Chondrocyte (in vitro differentiated cells): Measurements from ENCODE around the gene HPCAL1. TPM values are rescaled to one million over a fixed set of nuclear protein-coding genes. Genes with fewer than 3 reads are reported as not detected.

Experiments
- DNase-seq: peaks from one replicate; pipeline ENCODE4 v3.0.0; 2021; ENCODE audit warnings: mixed read lengths, low spot score
- H3K27ac Mint-ChIP-seq: one replicate; pipeline ENCODE4 v1.8.0; 2021; ENCODE audit warnings: mild to moderate bottlenecking, moderate library complexity, mixed read lengths; ENCODE audit not compliant: unreplicated experiment
- H3K27me3 Mint-ChIP-seq: 2 replicates; pipeline ENCODE4 v1.8.0; 2021; ENCODE audit warnings: low read depth, mixed read lengths
- H3K36me3 Mint-ChIP-seq: 2 replicates; pipeline ENCODE4 v1.8.0; 2021; ENCODE audit warnings: low read depth, mixed read lengths
- H3K4me1 Mint-ChIP-seq: 2 replicates; pipeline ENCODE4 v1.8.0; 2021; ENCODE audit warnings: low read depth, mild to moderate bottlenecking, mixed read lengths
- H3K4me3 Mint-ChIP-seq: one replicate; pipeline ENCODE4 v1.8.0; 2021; ENCODE audit warnings: mild to moderate bottlenecking, moderate library complexity, mixed read lengths; ENCODE audit not compliant: unreplicated experiment
- H3K9me3 Mint-ChIP-seq: 2 replicates; pipeline ENCODE4 v1.8.0; 2021; ENCODE audit warnings: low read depth, mixed read lengths
- total RNA-seq: library from RNA; stranded (reverse); gene quantifications from 3 replicates; pipeline ENCODE4 v1.2.1, GENCODE V29; 2021
- TF ChIP-seq, protein P1 (sequence below): fragments of 200-600 bp; sonication (generic); IDR thresholded peaks from 2 replicates; pipeline ENCODE4 v1.5.0; 2021; ENCODE audit warnings: antibody characterized with exemption, mild to moderate bottlenecking, moderate library complexity

HPCAL1 gene
- total RNA-seq, 1 donor from 2014 or later: 19.3 TPM

DNA sequence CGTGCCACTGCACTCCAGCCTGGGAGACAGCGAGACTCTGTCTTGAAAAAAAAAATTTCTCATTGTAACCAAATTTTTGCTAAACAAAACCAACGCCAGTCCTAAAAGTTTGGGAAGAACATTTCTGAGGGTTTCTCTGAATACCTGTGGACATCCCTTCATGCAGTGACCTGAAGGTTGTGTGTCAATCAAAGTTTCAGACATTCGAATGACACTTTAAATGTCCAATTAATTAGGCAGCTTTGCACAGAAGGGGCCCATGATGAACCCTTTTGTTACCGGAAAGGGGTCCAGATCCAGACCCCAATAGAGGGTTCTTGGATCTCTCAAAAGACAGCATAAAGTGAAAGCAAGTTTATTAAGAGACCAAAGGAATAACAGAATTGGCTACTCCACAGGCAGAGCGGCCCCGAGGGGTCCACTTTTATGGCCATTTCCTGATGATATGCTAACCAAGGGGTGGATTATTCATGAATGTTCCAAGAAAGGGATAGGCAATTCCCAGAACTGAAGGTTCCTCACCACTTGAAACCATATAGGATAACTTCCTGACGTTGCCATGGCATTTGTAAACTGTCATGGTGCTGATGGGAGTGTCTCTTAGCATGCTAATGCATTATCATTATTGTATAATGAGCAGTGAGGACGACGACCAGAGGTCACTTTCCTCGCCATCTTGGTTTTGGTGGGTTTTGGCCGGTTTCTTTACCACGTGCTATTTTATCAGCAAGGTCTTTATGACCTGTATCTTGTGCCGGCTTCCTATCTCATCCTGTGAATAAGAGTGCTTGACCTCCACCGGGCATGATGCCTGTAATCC is 27.5 kb upstream of the HPCAL1 start:
- Mint-ChIP-seq H3K9me3 (no peaks in the 10 kb centered on the region), H3K27ac (no peak overlapping the region), H3K4me1 (peaks cover 30% of the 10 kb centered on the region), H3K36me3 (no peaks in the 10 kb centered on the region), H3K4me3 (no peak overlapping the region), H3K27me3 (no peaks in the 10 kb centered on the region)
- no peak for DNase-seq
- TF ChIP-seq, protein P1, sequence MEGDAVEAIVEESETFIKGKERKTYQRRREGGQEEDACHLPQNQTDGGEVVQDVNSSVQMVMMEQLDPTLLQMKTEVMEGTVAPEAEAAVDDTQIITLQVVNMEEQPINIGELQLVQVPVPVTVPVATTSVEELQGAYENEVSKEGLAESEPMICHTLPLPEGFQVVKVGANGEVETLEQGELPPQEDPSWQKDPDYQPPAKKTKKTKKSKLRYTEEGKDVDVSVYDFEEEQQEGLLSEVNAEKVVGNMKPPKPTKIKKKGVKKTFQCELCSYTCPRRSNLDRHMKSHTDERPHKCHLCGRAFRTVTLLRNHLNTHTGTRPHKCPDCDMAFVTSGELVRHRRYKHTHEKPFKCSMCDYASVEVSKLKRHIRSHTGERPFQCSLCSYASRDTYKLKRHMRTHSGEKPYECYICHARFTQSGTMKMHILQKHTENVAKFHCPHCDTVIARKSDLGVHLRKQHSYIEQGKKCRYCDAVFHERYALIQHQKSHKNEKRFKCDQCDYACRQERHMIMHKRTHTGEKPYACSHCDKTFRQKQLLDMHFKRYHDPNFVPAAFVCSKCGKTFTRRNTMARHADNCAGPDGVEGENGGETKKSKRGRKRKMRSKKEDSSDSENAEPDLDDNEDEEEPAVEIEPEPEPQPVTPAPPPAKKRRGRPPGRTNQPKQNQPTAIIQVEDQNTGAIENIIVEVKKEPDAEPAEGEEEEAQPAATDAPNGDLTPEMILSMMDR: no peak

DNA sequence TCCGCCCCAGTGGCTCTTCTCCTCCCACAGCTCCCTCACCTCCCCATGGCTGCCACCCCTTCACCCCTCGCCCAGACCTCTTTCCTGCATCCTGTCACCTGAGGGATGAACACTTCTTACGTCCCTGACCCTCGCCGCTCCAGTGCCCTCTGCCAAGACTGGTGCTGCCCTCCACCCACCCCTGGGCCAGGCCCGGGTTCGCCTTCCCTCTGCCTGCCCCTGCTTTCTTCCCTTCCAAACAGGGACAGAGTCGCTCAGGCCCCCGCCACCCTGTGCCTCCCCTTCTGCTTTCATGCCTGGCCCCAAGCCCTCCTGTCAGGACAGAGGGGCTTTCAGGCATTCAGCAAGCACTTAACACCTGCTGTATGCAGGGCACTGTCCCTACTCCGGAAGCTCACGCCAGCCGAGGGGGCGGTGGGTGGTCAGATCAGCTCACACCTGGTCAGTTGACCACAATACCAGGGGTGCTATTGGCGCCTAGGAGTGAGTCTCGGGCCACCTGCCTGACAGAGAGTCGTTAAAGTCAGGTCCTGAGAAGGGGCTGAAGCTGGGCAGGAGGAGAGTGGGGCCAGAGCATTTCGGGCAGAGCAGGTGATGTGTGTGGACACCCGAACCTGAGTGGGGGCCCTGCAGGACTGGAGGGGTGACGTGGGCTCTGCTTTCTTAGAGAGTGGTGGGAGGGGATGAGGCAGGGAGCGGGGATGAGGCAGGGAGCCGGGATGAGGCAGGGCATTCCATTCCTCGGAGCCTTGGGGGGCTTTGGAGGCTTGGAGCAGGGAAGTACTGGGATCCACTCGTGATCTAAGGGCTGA is 26.0 kb upstream of the HPCAL1 start:
- Mint-ChIP-seq H3K27ac (no peak overlapping the region), H3K4me3 (no peak overlapping the region), H3K27me3 (no peaks in the 10 kb centered on the region), H3K4me1 (peaks cover 25% of the 10 kb centered on the region), H3K36me3 (no peaks in the 10 kb centered on the region), H3K9me3 (no peaks in the 10 kb centered on the region)
- no peak for DNase-seq
- TF ChIP-seq, protein P1: no peak

DNA sequence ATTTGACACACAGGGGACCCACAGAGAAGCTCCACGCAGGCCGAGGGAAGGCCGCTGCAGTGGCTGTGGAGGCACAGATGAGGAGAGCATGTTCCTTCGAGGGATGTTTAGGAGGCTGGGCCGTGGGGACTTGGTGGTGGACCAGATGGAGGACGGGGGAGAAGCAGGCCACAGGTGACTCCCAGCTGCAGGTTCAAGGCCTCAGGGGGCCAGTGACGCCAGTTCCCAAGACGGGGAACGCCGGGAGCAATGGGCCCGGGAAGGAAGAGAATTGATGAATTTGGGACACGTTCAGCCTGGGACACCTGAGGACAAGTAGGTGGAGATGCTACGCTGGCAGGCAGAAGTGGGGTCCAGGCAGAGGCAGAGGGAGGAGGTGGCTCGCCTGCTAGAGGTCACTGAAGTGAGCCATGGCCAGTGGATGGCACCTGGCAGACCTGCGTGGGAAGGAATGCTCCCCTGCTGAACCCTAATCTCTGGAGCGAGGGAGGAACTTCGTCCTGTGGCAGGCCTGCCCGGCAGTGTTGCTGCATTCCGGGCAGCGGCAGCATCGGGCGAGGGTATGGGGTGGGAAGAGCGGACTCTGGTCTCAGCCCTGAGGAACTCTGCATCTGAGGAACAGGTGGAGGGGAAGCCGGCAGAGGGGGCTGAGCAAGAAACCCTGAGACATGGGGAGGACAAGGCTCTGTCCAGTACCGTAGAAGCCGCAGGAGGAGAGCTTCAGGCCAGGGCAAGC is 25.2 kb upstream of the HPCAL1 start:
- H3K4me1 Mint-ChIP-seq: peaks cover 25% of the 10 kb centered on the region
- no peaks in the 10 kb centered on the region for H3K36me3 Mint-ChIP-seq
- no peak for DNase-seq
- H3K27me3 Mint-ChIP-seq: no peaks in the 10 kb centered on the region
- no peaks in the 10 kb centered on the region for H3K9me3 Mint-ChIP-seq
- H3K4me3 Mint-ChIP-seq: no peak overlapping the region
- TF ChIP-seq, protein P1: no peak
- H3K27ac Mint-ChIP-seq: no peak overlapping the region

DNA sequence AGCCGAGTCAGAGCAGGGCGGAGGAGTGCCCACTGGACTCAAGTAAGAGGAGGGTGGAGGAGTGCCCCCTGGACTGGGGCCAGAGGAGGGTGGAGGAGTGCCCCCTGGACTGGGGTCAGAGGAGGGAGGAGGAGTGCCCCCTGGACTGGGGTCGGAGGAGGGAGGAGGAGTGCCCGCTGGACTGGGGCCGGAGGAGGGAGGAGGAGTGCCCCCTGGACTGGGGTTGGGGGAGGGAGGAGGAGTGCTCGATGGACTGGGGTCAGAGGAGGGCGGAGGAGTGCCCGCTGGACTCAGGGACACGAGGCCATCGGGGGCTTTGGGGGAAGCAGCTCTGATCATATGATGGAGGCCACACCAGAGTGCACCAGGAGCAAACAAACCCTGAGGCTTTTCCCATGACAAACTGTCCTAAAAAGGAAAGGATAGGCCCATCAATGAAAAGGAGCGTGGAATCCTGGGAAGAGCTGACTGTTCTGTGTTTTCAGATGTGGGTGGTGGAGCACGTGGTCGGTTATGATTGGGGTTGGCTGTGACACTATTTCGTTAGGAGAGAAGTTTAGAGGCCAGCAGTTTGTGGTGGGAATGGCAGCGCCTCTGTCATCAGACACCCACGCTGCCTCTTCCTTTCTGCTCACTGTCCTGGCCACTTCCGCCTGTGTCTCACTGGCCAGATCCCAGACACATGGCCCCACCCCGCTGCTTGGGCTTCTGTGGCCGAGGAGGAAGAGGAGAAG is 24.5 kb upstream of the HPCAL1 start:
- H3K27ac Mint-ChIP-seq: peak overlapping the region; percentile 60
- H3K27me3 Mint-ChIP-seq: no peaks in the 10 kb centered on the region
- no peaks in the 10 kb centered on the region for H3K36me3 Mint-ChIP-seq
- H3K9me3 Mint-ChIP-seq: no peaks in the 10 kb centered on the region
- DNase-seq: no peak
- H3K4me1 Mint-ChIP-seq: peaks cover 33% of the 10 kb centered on the region
- TF ChIP-seq, protein P1: no peak
- no peak overlapping the region for H3K4me3 Mint-ChIP-seq
